SH-SY5Y (cell line): ENCODE measurements around the gene ZMIZ1.

Experiments used
- GATA2 ChIP-seq: IDR thresholded peaks from 2 replicates; pipeline ENCODE4 v1.6.1; 2011; ENCODE audit warnings: mild to moderate bottlenecking, low read depth, low read length
- GATA3 ChIP-seq: IDR thresholded peaks from 2 replicates; pipeline ENCODE4 v1.6.1; 2011; ENCODE audit warnings: low read depth, mild to moderate bottlenecking, low read length, moderate library complexity

- TF ChIP-seq GATA2 (no peak), GATA3 (no peak)
These were observed 184.2 kb downstream of the ZMIZ1 start for GRCh38 chr10:79252971-79253370.
